GM23338 (cell line): ENCODE measurements around the gene NCF4. TPM values are rescaled to one million over a fixed set of nuclear protein-coding genes. Genes with fewer than 3 reads are reported as not detected.

Source experiments
- ATAC-seq: fragments of 200-7000 bp; cut with Tn5 transposase; 3 replicates; pipeline ENCODE4 v1.9.1; 2020
- DNase-seq: peaks from one replicate; pipeline ENCODE4 v3.0.0-alpha.2; 2015; ENCODE audit warnings: low spot score
- H2AFZ ChIP-seq: fragments of 200-600 bp; sonication (generic); 2 replicates; pipeline ENCODE4 v1.8.0; 2016; ENCODE audit warnings: antibody characterized with exemption, mild to moderate bottlenecking, moderate library complexity
- H3F3A ChIP-seq: fragments of 200-600 bp; sonication (generic); replicated peaks from 2 replicates; pipeline ENCODE4 v1.8.0; 2017; ENCODE audit warnings: antibody characterized with exemption, mixed run types, low read depth
- H3K27ac ChIP-seq: fragments of 200-600 bp; sonication (generic); 2 replicates; pipeline ENCODE4 v1.6.1; 2016; ENCODE audit warnings: low read depth
- H3K27me3 ChIP-seq: fragments of 200-600 bp; sonication (generic); 2 replicates; pipeline ENCODE4 v1.8.0; 2016; ENCODE audit warnings: mild to moderate bottlenecking, mixed run types, moderate library complexity; ENCODE audit not compliant: insufficient read depth
- H3K36me3 ChIP-seq: fragments of 200-600 bp; sonication (generic); 2 replicates; pipeline ENCODE4 v1.8.0; 2016; ENCODE audit warnings: mild to moderate bottlenecking; ENCODE audit not compliant: insufficient read depth
- H3K4me1 ChIP-seq: fragments of 200-600 bp; sonication (generic); 2 replicates; pipeline ENCODE4 v1.8.0; 2016; ENCODE audit warnings: mild to moderate bottlenecking, moderate library complexity; ENCODE audit not compliant: insufficient read depth
- H3K4me2 ChIP-seq: fragments of 200-600 bp; sonication (generic); 2 replicates; pipeline ENCODE4 v1.7.1; 2017; ENCODE audit warnings: mixed run types
- H3K4me3 ChIP-seq: fragments of 200-600 bp; sonication (generic); 2 replicates; pipeline ENCODE4 v1.6.1; 2016; ENCODE audit warnings: mixed run types
- H3K79me2 ChIP-seq: fragments of 200-600 bp; sonication (generic); replicated peaks from 2 replicates; pipeline ENCODE4 v1.8.0; 2017; ENCODE audit warnings: mild to moderate bottlenecking; ENCODE audit not compliant: insufficient read depth
- H3K9me2 ChIP-seq: fragments of 200-600 bp; sonication (generic); 2 replicates; pipeline ENCODE4 v1.8.0; 2017; ENCODE audit not compliant: insufficient read depth
- H4K20me1 ChIP-seq: fragments of 200-600 bp; sonication (generic); replicated peaks from 2 replicates; pipeline ENCODE4 v1.8.0; 2017; ENCODE audit warnings: mild to moderate bottlenecking; ENCODE audit not compliant: insufficient read depth
- H3K27ac Mint-ChIP-seq: 2 replicates; pipeline ENCODE4 v1.8.0; 2020; ENCODE audit warnings: inconsistent platforms, mild to moderate bottlenecking, moderate library complexity, mixed read lengths
- H3K27me3 Mint-ChIP-seq: 3 replicates; pipeline ENCODE4 v1.8.0; 2022; ENCODE audit warnings: low read depth, mild to moderate bottlenecking, moderate library complexity, mixed read lengths, inconsistent platforms; ENCODE audit not compliant: insufficient read depth, poor library complexity
- H3K36me3 Mint-ChIP-seq: 3 replicates; pipeline ENCODE4 v1.8.0; 2021; ENCODE audit warnings: low read depth, mild to moderate bottlenecking, inconsistent platforms, moderate library complexity, mixed read lengths
- H3K4me1 Mint-ChIP-seq: 3 replicates; pipeline ENCODE4 v1.8.0; 2020; ENCODE audit warnings: mild to moderate bottlenecking, inconsistent platforms, mixed read lengths
- H3K4me3 Mint-ChIP-seq: 3 replicates; pipeline ENCODE4 v1.8.0; 2021; ENCODE audit warnings: moderate library complexity, mild to moderate bottlenecking, inconsistent platforms, mixed read lengths
- H3K9me3 Mint-ChIP-seq: 3 replicates; pipeline ENCODE4 v1.8.0; 2020; ENCODE audit warnings: moderate library complexity, mild to moderate bottlenecking, inconsistent platforms, mixed read lengths
- CTCF ChIP-seq, 2 experiments: fragments of 200-600 bp in 1 of 2; sonication (generic) in 1 of 2; conservative IDR thresholded peaks; 2 replicates each; pipeline versions ENCODE4 v1.5.1 to v1.6.1; 2016 to 2017; ENCODE audit warnings: antibody characterized with exemption in 2 of 2, low read depth in 2 of 2, mild to moderate bottlenecking in 2 of 2, moderate library complexity in 1 of 2
- EZH2 ChIP-seq: fragments of 200-600 bp; sonication (generic); IDR thresholded peaks from one replicate; pipeline ENCODE4 v1.8.0; 2017; ENCODE audit warnings: antibody characterized with exemption, mild to moderate bottlenecking, low read depth; ENCODE audit not compliant: unreplicated experiment
- JUNB ChIP-seq: IDR thresholded peaks from one replicate; pipeline ENCODE4 v1.6.1; 2016; ENCODE audit warnings: antibody characterized with exemption; ENCODE audit not compliant: unreplicated experiment
- POLR2AphosphoS5 ChIP-seq: IDR thresholded peaks from 2 replicates; pipeline ENCODE4 v1.6.1; 2016; ENCODE audit warnings: antibody characterized with exemption, low read depth
- REST ChIP-seq: IDR thresholded peaks from one replicate; pipeline ENCODE4 v1.6.1; 2018; ENCODE audit warnings: antibody characterized with exemption; ENCODE audit not compliant: unreplicated experiment
- ZNF462 ChIP-seq: fragments of 250-450 bp; sonication (Bioruptor Pico); IDR thresholded peaks from 2 replicates; pipeline ENCODE4 v1.5.0; 2020; ENCODE audit warnings: mild to moderate bottlenecking, moderate library complexity
- polyA plus RNA-seq: library from polyadenylated mRNA; unstranded; fragments of >200 nt; fragmentation: Nextera tagmentation; extraction: Ambion mirVana; gene quantifications from 2 replicates; pipeline ENCODE4 v1.2.1, GENCODE V29; 2016
- total RNA-seq: library from RNA; depleted of rRNA; stranded (reverse); fragments of >200 nt; shearing (Covaris generic); gene quantifications from 2 replicates; pipeline ENCODE4 v1.2.3, GENCODE V29; 2014

Gene NCF4
- total and polyA plus RNA-seq, 2 experiments from 2014 or later = not detected

GRCh38 chr22:36863979-36864378 is 3.2 kb downstream of the NCF4 start:
- H3K27me3 ChIP-seq = no peaks in the 10 kb centered on the region
- no peak overlapping the region for H2AFZ ChIP-seq
- H3K4me1 ChIP-seq = no peaks in the 10 kb centered on the region
- H3K27ac Mint-ChIP-seq = no peak overlapping the region
- no peak for TF ChIP-seq CTCF (conservative IDR thresholded peaks at IDR 0.05; ENCODE audit: low read depth in 2 of 2)
- TF ChIP-seq EZH2 = no peak
- TF ChIP-seq POLR2AphosphoS5 = no peak
- TF ChIP-seq ZNF462 (CRISPR knock-in tag) = no peak
- no peak for TF ChIP-seq JUNB
- TF ChIP-seq REST = no peak
- no peak overlapping the region for H3K4me3 ChIP-seq
- peaks cover 2% of the 10 kb centered on the region; the same call in 1 of the 3 replicates for H3K4me1 Mint-ChIP-seq
- no peak for DNase-seq
- H3K9me3 Mint-ChIP-seq = peaks cover 4% of the 10 kb centered on the region; the same call in 1 of the 3 replicates
- no peaks in the 10 kb centered on the region for H3K36me3 ChIP-seq
- H3K4me3 Mint-ChIP-seq = no peak overlapping the region
- H3F3A ChIP-seq = no peaks in the 10 kb centered on the region
- H3K36me3 Mint-ChIP-seq = no peaks in the 10 kb centered on the region; the same call in 2 of the 3 replicates
- H4K20me1 ChIP-seq = no peaks in the 10 kb centered on the region
- no peaks in the 10 kb centered on the region; the same call in 1 of the 2 replicates for H3K9me2 ChIP-seq
- no peak overlapping the region for H3K27ac ChIP-seq
- no peak overlapping the region for H3K4me2 ChIP-seq
- H3K79me2 ChIP-seq = no peaks in the 10 kb centered on the region
- H3K27me3 Mint-ChIP-seq = peaks cover 16% of the 10 kb centered on the region
- ATAC-seq = no peak
